HG03342 (cell line): ENCODE measurements around the gene TBPL2.
"Not testable (repeated sequence)": the region's sequence is repeated elsewhere in the genome, so short reads cannot be mapped to it uniquely, and the experiment has no call there.

Experiments used
- ATAC-seq: cut with Tn5 transposase; IDR thresholded peaks from one replicate; pipeline ENCODE4 v1.9.1; 2021; ENCODE audit warnings: mild to moderate bottlenecking, moderate library complexity; ENCODE audit not compliant: unreplicated experiment

Gene TBPL2

GRCh38 chr14:55446127-55446736 lies 5.8 kb upstream of the TBPL2 start:
- no peak for ATAC-seq

GRCh38 chr14:55441286-55441685 lies 870 bp upstream of the TBPL2 start:
- no peak for ATAC-seq

- ATAC-seq = no peak
Measured at GRCh38 chr14:55438066-55438683, 2.2 kb downstream of the TBPL2 start.

GRCh38 chr14:55436931-55437330 lies 3.5 kb downstream of the TBPL2 start:
- ATAC-seq = no peak

- no peak for ATAC-seq
Measured at GRCh38 chr14:55436519-55436918, 3.9 kb downstream of the TBPL2 start.

GRCh38 chr14:55434805-55435174 lies 5.6 kb downstream of the TBPL2 start:
- no peak for ATAC-seq

- ATAC-seq = no peak
Measured at GRCh38 chr14:55433880-55434804, 6.3 kb downstream of the TBPL2 start.

GRCh38 chr14:55432628-55433027 lies 7.8 kb downstream of the TBPL2 start:
- no peak for ATAC-seq

GRCh38 chr14:55430024-55430690 lies 10.3 kb downstream of the TBPL2 start:
- ATAC-seq = no peak

GRCh38 chr14:55427439-55427838 lies 13.0 kb downstream of the TBPL2 start:
- ATAC-seq = no peak

- no peak for ATAC-seq
Measured at GRCh38 chr14:55426891-55427290, 13.5 kb downstream of the TBPL2 start.

GRCh38 chr14:55425091-55425490 lies 15.3 kb downstream of the TBPL2 start:
- no peak for ATAC-seq

- ATAC-seq = no peak
Measured at GRCh38 chr14:55423969-55424368, 16.4 kb downstream of the TBPL2 start.

- ATAC-seq = not testable (repeated sequence)
Measured at GRCh38 chr14:55422338-55422737, 18.1 kb downstream of the TBPL2 start.

GRCh38 chr14:55419663-55420062 lies 20.8 kb downstream of the TBPL2 start:
- ATAC-seq = no peak

GRCh38 chr14:55418411-55418810 lies 22.0 kb downstream of the TBPL2 start:
- no peak for ATAC-seq

GRCh38 chr14:55417955-55418354 lies 22.5 kb downstream of the TBPL2 start:
- no peak for ATAC-seq

- ATAC-seq = no peak
Measured at GRCh38 chr14:55416866-55417265, 23.6 kb downstream of the TBPL2 start.

GRCh38 chr14:55414551-55414950 lies 25.9 kb downstream of the TBPL2 start:
- no peak for ATAC-seq

GRCh38 chr14:55412676-55413075 lies 27.7 kb downstream of the TBPL2 start:
- ATAC-seq = no peak
